Activated CD8-positive, alpha-beta memory T cell treated with anti-CD3 and anti-CD28 coated beads, Interleukin-2, amount 50 U/mL, for 4 hours (primary cell): Measurements from ENCODE around the gene SSRP1.

ENCODE experiments used
- DNase-seq: peaks from one replicate; pipeline ENCODE4 v3.0.0-alpha.2; 2020

Gene SSRP1

GRCh38 chr11:57335023-57335342 is 709 bp downstream of the SSRP1 start:
- DNase-seq: no peak

DNA sequence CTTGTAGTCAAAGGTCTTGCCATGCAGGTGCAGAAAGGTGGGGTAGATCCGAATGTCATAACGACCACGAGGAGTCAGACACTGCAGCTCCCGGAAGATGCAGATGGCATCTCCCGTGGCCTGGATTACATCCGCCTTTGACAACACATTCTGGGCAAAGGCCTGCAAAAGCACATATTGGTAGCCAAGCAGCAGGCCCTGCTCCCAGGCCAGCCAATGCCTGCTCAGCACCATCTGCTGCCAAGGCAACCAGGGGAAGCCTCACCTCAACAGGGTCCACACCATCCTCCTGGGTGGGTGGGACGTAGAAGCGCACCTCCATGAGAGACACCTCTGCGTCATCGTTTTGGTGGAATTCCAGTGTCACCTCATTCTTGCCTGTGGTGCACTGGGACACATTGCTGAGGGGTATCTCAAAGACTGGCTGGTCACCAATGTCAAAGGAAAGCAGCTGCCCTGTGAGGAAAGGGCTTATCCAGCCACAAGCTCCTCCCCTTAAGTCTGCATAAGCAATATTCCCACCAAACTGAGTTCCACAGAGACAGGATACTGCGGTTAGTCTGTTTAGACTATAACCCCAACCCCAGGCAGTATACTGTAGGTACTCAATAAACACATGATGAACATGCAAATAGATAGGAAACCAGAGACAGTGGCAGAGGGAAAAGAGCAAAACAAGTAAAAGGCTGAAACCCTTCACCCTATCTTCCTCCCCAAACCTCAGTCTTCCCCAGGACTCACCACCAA is 2.8 kb downstream of the SSRP1 start:
- no peak for DNase-seq

DNA sequence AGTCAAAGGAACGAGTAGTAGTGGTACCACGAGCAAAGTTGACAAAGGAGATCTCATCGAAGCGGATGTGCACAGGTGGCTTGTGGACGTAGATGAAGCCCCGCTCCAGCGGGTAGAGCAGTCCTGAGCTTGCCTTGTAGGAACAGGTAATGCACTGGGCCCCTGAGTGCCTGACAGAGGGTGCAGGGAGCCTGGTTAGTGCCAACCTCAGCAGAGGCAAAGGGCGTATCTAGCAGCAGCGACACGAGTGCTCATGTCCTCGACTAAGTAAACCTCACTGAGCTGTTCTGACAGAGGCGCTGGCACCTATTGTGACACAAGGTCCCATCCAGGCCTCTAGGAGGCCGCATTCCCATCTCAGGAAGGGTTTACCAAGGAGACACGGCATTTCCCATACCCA is 4.0 kb downstream of the SSRP1 start:
- no peak for DNase-seq

DNA sequence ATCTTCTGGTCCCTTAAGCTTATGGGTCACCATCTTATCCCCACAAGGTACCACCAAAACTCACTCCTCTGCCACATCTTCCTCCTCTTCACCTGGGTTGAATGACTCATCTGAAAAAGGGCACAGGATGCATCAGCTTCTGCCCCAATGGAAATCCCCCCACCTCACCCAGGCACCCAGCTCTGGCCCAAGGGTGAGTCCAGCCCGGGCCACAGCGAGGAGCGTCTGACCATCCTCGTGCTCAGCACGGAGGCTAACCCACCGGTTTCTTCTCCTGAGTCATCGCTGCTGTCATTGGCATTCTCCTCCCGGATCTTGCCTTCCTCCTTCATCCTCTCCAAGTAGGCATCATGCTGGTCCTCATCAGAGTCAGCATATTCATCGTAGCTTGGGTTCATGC is 5.7 kb downstream of the SSRP1 start:
- no peak for DNase-seq

GRCh38 chr11:57327721-57328120 is 8.0 kb downstream of the SSRP1 start:
- no peak for DNase-seq

DNA sequence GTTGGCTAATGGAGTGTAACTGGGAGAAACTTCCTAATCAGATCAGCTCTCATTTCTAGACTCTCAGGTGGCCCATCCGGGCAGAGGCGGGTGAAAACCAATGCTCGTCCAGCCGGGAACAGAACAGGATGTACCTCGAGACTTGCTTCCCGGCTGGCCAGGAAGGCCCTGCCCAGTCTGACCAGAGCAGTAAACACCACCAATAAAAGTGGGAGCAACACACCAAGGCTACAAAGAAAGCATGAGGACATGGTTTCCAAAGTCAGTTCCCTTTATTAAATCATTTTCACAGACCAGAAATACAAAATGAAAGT is 10.0 kb downstream of the SSRP1 start:
- DNase-seq: no peak

GRCh38 chr11:57324886-57325734 is 10.6 kb downstream of the SSRP1 start, which contains the start of gene TNKS1BP1:
Gene TNKS1BP1 (minus strand): TSS chr11:57324952. CDS start chr11:57321885, 3,067 bp downstream.
- DNase-seq: peak; percentile 93

GRCh38 chr11:57324154-57324885 is 11.4 kb downstream of the SSRP1 start:
- no peak for DNase-seq

GRCh38 chr11:57323855-57324153 is 11.9 kb downstream of the SSRP1 start:
- no peak for DNase-seq

GRCh38 chr11:57323167-57323854 is 12.4 kb downstream of the SSRP1 start:
- DNase-seq: no peak

DNA sequence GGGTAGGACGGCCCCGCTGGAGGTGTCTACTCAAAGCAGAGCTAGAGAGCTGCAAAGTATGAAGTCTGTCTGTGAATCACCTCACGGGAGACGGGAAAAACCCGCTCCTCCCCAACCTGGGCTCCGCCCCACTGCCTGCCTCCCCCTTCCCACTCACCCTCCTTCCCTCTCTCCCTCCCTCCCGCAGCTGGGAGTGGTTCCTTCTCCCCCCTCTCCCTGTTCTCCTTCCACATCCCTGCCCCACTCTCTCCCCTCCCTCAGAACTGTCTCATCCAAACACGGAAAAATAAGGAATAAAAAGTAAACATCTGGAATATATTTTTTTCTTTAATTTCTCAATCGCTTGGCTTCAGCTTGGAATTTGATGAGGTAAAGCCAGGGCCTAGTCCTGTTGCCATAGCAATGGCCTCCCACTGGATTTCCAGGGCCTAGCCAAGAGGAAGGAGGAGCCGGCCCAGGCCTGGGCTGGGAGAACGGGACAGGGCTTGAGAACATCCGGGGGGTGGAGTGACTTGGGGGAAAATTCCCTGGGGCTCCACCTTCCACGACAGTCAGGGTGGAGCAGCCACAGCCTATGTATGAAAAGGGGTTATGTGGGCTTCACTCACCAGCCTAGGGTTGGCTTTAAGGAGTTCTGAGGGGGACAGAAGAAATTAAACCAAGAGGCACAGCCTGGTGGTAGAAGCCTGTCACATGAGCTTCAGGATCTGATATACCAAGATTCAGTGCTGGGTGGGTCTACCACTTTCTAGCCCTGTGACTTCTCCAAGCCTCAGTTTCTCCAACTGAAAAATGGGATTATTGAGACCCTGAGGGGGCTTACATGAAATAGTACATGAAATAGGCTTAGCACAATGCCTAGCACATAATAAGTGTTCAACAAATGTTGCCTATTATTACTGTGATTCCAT is 13.2 kb downstream of the SSRP1 start:
- no peak for DNase-seq

DNA sequence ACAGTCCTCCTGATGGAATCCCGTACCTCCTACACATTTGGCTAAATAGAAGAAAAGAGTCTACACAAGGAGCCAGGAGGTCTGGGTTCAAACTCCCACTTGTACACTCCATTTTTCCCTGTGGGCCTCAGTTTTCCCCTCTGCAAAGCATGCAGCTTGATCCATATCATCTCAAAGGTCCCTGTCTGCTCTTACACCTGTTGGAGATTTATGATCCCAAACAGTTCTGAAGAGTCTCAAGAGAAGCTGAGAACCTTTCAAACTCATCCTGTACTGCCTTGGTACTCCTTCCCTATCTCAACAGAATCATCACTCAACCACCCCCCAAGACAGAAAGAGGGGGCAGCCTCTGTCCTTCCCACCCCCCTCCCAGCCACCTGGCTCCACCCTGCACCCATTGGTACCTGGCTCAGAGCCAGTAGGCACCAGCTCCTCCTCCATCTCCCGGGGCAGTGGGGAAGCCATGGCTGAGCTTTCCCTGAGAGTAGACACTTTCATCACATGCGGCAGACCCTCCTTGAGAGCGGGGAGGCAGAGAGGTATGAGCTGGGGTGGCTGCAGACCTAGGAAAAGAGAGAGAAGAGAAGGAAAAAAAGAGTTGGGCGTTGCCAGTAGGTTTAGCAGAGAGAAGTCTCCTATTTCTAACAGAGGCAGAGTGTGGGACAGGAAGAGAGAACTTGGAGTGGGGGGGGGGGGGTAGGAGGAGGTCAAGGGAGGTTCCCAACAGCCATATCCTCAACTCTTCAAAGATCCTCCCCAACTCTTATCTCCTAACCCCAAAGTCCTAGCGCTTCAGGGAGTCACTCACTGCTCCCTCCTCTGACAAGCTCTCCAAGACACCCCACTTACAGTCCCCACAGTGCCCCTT is 14.1 kb downstream of the SSRP1 start:
- no peak for DNase-seq

GRCh38 chr11:57320719-57321387 is 14.8 kb downstream of the SSRP1 start:
- no peak for DNase-seq

- no peak for DNase-seq
These were observed 15.5 kb downstream of the SSRP1 start for GRCh38 chr11:57320067-57320718.

DNA sequence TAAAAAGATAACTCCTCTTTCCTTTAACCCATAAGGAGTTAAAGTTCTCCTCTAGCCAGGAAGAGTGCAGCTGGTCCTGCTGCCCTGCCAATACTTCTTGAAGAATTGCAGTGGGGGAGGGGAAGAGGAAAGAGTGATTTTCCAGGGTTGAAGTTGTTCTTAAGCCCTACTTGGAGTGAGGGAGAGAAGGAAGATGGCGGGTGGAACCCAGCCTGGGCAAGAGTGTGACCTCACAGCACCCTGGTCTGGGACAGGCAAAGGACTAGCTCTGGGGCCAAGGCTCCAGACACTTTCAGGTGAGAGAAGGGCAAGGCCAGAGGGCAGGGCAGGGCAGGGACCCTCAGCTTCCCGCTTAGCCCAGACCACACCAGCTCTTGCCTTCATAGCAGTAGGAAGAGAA is 17.5 kb downstream of the SSRP1 start:
- no peak for DNase-seq

GRCh38 chr11:57316017-57316416 is 19.7 kb downstream of the SSRP1 start:
- DNase-seq: no peak

DNA sequence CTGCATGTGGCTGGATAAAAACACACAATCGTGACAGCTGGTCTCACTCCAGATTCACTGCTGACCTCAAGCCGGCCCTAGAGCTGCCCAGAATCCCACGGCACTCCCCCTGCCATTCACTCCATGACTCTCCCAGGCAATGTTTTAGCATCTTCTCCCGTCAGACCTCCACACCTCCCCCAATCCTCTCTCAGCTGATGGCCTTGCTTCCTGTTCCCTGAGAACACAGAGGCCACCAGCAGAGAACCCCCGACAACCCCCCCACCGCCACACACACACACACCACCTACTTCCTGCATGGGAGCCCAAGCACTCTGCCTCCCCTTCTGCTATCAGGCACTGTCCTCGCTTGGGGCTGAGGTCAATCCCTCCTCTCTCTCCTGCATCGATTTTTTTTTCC is 20.2 kb downstream of the SSRP1 start:
- DNase-seq: no peak

GRCh38 chr11:57314221-57314973 is 21.3 kb downstream of the SSRP1 start:
- DNase-seq: no peak

DNA sequence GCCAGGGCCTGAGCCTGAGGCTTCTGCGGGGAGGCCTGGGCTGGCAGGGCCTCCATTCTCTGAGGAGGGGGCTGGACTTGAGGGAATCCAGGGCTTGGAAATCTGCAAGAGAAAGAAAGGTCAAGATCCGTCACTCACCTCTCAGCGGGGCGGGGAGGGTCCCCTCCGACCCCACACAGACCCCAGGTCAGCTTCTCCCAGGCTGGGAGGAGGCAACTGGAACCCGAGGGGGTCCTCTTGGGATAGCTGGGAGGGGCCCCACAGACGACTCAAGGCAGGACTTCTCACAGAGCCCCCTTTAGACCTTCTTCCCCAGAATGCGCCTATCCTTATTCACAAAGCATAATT is 21.9 kb downstream of the SSRP1 start:
- DNase-seq: no peak
